Stimulated activated CD8-positive, alpha-beta memory T cell treated with anti-CD3 and anti-CD28 coated beads, Interleukin-7, amount 100 ng/mL, for 24 hours (primary cell): ENCODE measurements around the gene OR10A4.
"Not testable (repeated sequence)": the region's sequence is repeated elsewhere in the genome, so short reads cannot be mapped to it uniquely, and the experiment has no call there.

Experiments
- DNase-seq: peaks from one replicate; pipeline ENCODE4 v3.0.0-alpha.2; 2020; ENCODE audit warnings: low read depth

Gene OR10A4

GRCh38 chr11:6876325-6876724, at the start of gene OR10A4:
Gene OR10A4, plus strand, starts transcription at chr11:6876625. Its CDS starts 23 bp downstream, at chr11:6876648.
- DNase-seq, result no peak

GRCh38 chr11:6828103-6828502, 48.3 kb upstream of the OR10A4 start:
- no peak for DNase-seq

- DNase-seq, result no peak
These were observed 43.1 kb upstream of the OR10A4 start for GRCh38 chr11:6833356-6833755.

- no peak for DNase-seq
These were observed 42.4 kb upstream of the OR10A4 start for GRCh38 chr11:6834021-6834420.

- DNase-seq, result no peak
These were observed 34.7 kb upstream of the OR10A4 start for GRCh38 chr11:6841694-6842093.

GRCh38 chr11:6843670-6844069, 32.8 kb upstream of the OR10A4 start:
- DNase-seq, result no peak

- no peak for DNase-seq
These were observed 32.1 kb upstream of the OR10A4 start for GRCh38 chr11:6844356-6844755.

GRCh38 chr11:6845383-6845782, 31.0 kb upstream of the OR10A4 start, which contains the start of gene OR10A5:
Gene OR10A5, plus strand, starts transcription at chr11:6845683. Its CDS starts 0 bp downstream, at chr11:6845683.
- DNase-seq, result no peak

- DNase-seq, result no peak
These were observed 25.9 kb upstream of the OR10A4 start for GRCh38 chr11:6850526-6850925.

- DNase-seq, result not testable (repeated sequence)
These were observed 21.6 kb upstream of the OR10A4 start for GRCh38 chr11:6854801-6855200.

- no peak for DNase-seq
These were observed 20.4 kb upstream of the OR10A4 start for GRCh38 chr11:6855971-6856541.

- DNase-seq, result no peak
These were observed 19.6 kb upstream of the OR10A4 start for GRCh38 chr11:6856871-6857270.

- no peak for DNase-seq
These were observed 13.5 kb upstream of the OR10A4 start, which contains the start of gene OR10A2 for GRCh38 chr11:6862961-6863360. Gene OR10A2, plus strand, starts transcription at chr11:6863057. Its CDS starts 6,698 bp downstream, at chr11:6869755.

GRCh38 chr11:6864438-6864837, 12.0 kb upstream of the OR10A4 start:
- DNase-seq, result no peak

- DNase-seq, result no peak
These were observed 5.1 kb upstream of the OR10A4 start for GRCh38 chr11:6871278-6871677.

GRCh38 chr11:6875761-6876160, 664 bp upstream of the OR10A4 start:
- DNase-seq, result no peak

- DNase-seq, result no peak
These were observed 489 bp downstream of the OR10A4 start for GRCh38 chr11:6876914-6877313.

- DNase-seq, result no peak
These were observed 6.3 kb downstream of the OR10A4 start for GRCh38 chr11:6882751-6883150.

GRCh38 chr11:6887711-6888110, 11.3 kb downstream of the OR10A4 start:
- not testable (repeated sequence) for DNase-seq

- DNase-seq, result no peak
These were observed 12.4 kb downstream of the OR10A4 start for GRCh38 chr11:6888830-6889229.

- DNase-seq, result no peak
These were observed 13.4 kb downstream of the OR10A4 start for GRCh38 chr11:6889835-6890234.

GRCh38 chr11:6892400-6892799, 16.0 kb downstream of the OR10A4 start, which contains the start of gene OR2D2:
Gene OR2D2, minus strand, starts transcription at chr11:6892500. Its CDS starts 0 bp downstream, at chr11:6892500.
- DNase-seq, result no peak

GRCh38 chr11:6894097-6894496, 17.7 kb downstream of the OR10A4 start:
- DNase-seq, result no peak

- DNase-seq, result no peak
These were observed 18.6 kb downstream of the OR10A4 start for GRCh38 chr11:6895010-6895409.
